GM12878 (cell line): ENCODE results near the gene PITPNC1. TPM values are rescaled to one million over a fixed set of nuclear protein-coding genes. Genes with fewer than 3 reads are reported as not detected.

Experiments used
- ATAC-seq: fragments of 200-7000 bp; cut with Tn5 transposase; 3 replicates; pipeline ENCODE4 v1.9.1; 2020; ENCODE audit warnings: mild to moderate bottlenecking, moderate library complexity
- BruUV-seq: library from RNA; stranded (reverse); fragments of 400-500 nt; replicated peaks from 2 replicates; lab custom pipeline; 2021; lab: Mats Ljungman, UMichigan
- CTCF ChIA-PET: fragments of 300-600 bp; sonication (Branson Sonifier 250); formaldehyde crosslinking; extraction: SDS; loops from one replicate; lab custom pipeline; 2021; ENCODE audit warnings: inconsistent platforms; lab: Yijun Ruan, JAX
- POLR2A ChIA-PET: fragments of 350-600 bp; formaldehyde crosslinking; extraction: SDS; loops from one replicate; lab custom pipeline; 2021; ENCODE audit warnings: inconsistent platforms; lab: Charles Lee
- RAD21 ChIA-PET: fragments of 300-600 bp; sonication (Branson Sonifier 250); formaldehyde crosslinking; loops from one replicate; lab custom pipeline; 2023; ENCODE audit warnings: antibody characterized with exemption; ENCODE audit not compliant: unreplicated experiment; lab: Charles Lee
- SMC1A ChIA-PET: fragments of 300-600 bp; sonication (Branson Sonifier 250); formaldehyde crosslinking; loops from one replicate; lab custom pipeline; 2023; ENCODE audit not compliant: unreplicated experiment, uncharacterized antibody; lab: Charles Lee
- DNase-seq: peaks from one replicate; pipeline ENCODE4 v3.0.0-alpha.2; 2011; ENCODE audit warnings: low read depth, low spot score
- FAIRE-seq: peaks from 3 replicates; lab custom pipeline; 2011; peaks lifted over from hg19 to GRCh38; lab: Jason Lieb, UNC
- H2AFZ ChIP-seq: 2 replicates; pipeline ENCODE4 v1.6.0; 2011; ENCODE audit warnings: low read depth, low read length, control low read depth; ENCODE audit not compliant: control insufficient read depth
- H3K27ac ChIP-seq: 2 replicates; pipeline ENCODE4 v1.5.1; 2011; ENCODE audit warnings: control low read depth; ENCODE audit not compliant: control insufficient read depth, insufficient read depth
- H3K27me3 ChIP-seq, 2 experiments: replicated peaks in 1 of 2; 2 replicates each; pipeline versions ENCODE4 v1.6.0 to v1.6.1; 2011; ENCODE audit warnings: low read length in 1 of 2; ENCODE audit not compliant: control insufficient read depth in 2 of 2, insufficient read depth in 2 of 2
- H3K36me3 ChIP-seq, 2 experiments: 2 replicates each; pipeline ENCODE4 v1.5.1; 2011; ENCODE audit warnings: low read length in 1 of 2; ENCODE audit not compliant: control insufficient read depth in 2 of 2, insufficient read depth in 2 of 2
- H3K4me1 ChIP-seq: 2 replicates; pipeline ENCODE4 v1.6.1; 2011; ENCODE audit warnings: mild to moderate bottlenecking, low read length, moderate library complexity, mixed read lengths; ENCODE audit not compliant: control insufficient read depth, insufficient read depth
- H3K4me2 ChIP-seq: 2 replicates; pipeline ENCODE4 v1.6.0; 2011; ENCODE audit warnings: control low read depth; ENCODE audit not compliant: control insufficient read depth, insufficient read depth
- H3K4me3 ChIP-seq: fragments of 200-600 bp; sonication (generic); 2 replicates; pipeline ENCODE4 v1.5.1; 2016
- H3K79me2 ChIP-seq: 2 replicates; pipeline ENCODE4 v1.6.0; 2011; ENCODE audit warnings: low read length; ENCODE audit not compliant: control insufficient read depth, insufficient read depth
- H3K9ac ChIP-seq: 2 replicates; pipeline ENCODE4 v1.8.0; 2011; ENCODE audit warnings: low read length, control low read depth, mixed read lengths; ENCODE audit not compliant: control insufficient read depth, insufficient read depth
- H3K9me3 ChIP-seq: replicated peaks from 3 replicates; pipeline ENCODE4 v1.5.1; 2011; ENCODE audit warnings: mild to moderate bottlenecking, low read length; ENCODE audit not compliant: control insufficient read depth, insufficient read depth
- H4K20me1 ChIP-seq: 2 replicates; pipeline ENCODE4 v1.6.0; 2011; ENCODE audit not compliant: control insufficient read depth, insufficient read depth
- HDGF ChIP-seq: fragments of 450-650 bp; IDR thresholded peaks from 2 replicates; pipeline ENCODE4 v1.6.1; 2016; ENCODE audit warnings: antibody characterized with exemption
- MLLT1 ChIP-seq: fragments of 450-650 bp; IDR thresholded peaks from 2 replicates; pipeline ENCODE4 v1.6.1; 2016; ENCODE audit warnings: mild to moderate bottlenecking
- MXI1 ChIP-seq: fragments of 150-350 bp; IDR thresholded peaks from 2 replicates; pipeline ENCODE4 v1.6.1; 2011; ENCODE audit warnings: low read depth, mild to moderate bottlenecking, inconsistent platforms, low read length, improper control_type of control experiment
- WGBS: methylation state at CpG from one replicate; pipeline ENCODE4 v1.1.6; 2016; ENCODE audit warnings: low lambda C conversion rate; ENCODE audit not compliant: insufficient replicate concordance, insufficient coverage; ENCODE audit errors: missing lambda C conversion rate; 5-methylcytosine and 5-hydroxymethylcytosine counted together
- in situ Hi-C: fragments of 300-500 bp; cut with MboI; formaldehyde crosslinking; loops from 9 replicates; pipeline ENCODE4 v1.14.3; 2018; ENCODE audit warnings: mixed read lengths
- intact Hi-C: fragments of 100-400 bp; cut with micrococcal nuclease; formaldehyde crosslinking; loops from one replicate; pipeline ENCODE4 v1.14.2; 2022; ENCODE audit not compliant: unreplicated experiment
- polyA plus RNA-seq, 11 experiments: library from polyadenylated mRNA; depleted of rRNA in 4 of 11; unstranded in 6 of 11; stranded (reverse) in 5 of 11; fragments of >200 nt; fragmentation: Nextera tagmentation in 4 of 11; fragmentation: Illumina TruSeq in 1 of 11; extraction: Ambion mirVana in 4 of 11; extraction: Trizol in 1 of 11; gene quantifications; 1 replicate in 1 of 11; 2 replicates in 10 of 11; pipeline versions ENCODE4 v1.2.1 to v1.2.3, GENCODE V29; 2011 to 2016; ENCODE audit warnings: inconsistent platforms in 2 of 11, missing spikeins in 2 of 11, low read depth in 1 of 11
- total RNA-seq, 4 experiments: library from RNA; depleted of rRNA in 3 of 4; stranded (reverse); fragments of >200 nt in 3 of 4; fragmentation: Illumina TruSeq in 1 of 4; extraction: Trizol in 1 of 4; gene quantifications; 2 replicates each; pipeline versions ENCODE4 v1.2.1 to v1.2.3, GENCODE V29; 2013 to 2021

The PITPNC1 gene
- total and polyA plus RNA-seq, 10 of the 15 experiments (the other 5 are each of a cell fraction or from before 2014, with no cell fraction given) = 12.2 to 62.4 (median 47.3) TPM

- H3K27me3 ChIP-seq = no peaks in the 10 kb centered on the region
- H3K4me2 ChIP-seq = peak overlapping the region; percentile 92
- WGBS = 49% methylated on average over 8 of the region's 8 CpGs
- in situ Hi-C loops = loop anchor here (5.0 kb wide), 3 partner anchors 223 to 308 kb away; no protein-coding TSS in a partner anchor
- peak overlapping the region; percentile 85; the same call in 1 of the 2 replicates for H3K9ac ChIP-seq
- intact Hi-C loops = loop anchor here (1.0 to 10.0 kb wide), 7 partner anchors 11 to 664 kb away; partner anchors contain the start of gene NOL11
- DNase-seq = no peak
- peak overlapping the region; percentile 57 for H3K27ac ChIP-seq
- ChIA-PET CTCF (interaction anchor here (0.8 to 19.8 kb wide), 38 partner anchors 9 to 338 kb away, joined by 3 to 291 read pairs (median 4); no protein-coding TSS in a partner anchor), POLR2A (interaction anchor here (0.5 to 2.0 kb wide), 9 partner anchors 10 to 1009 kb away, joined by 3 to 6 read pairs (median 5); no protein-coding TSS in a partner anchor), RAD21 (interaction anchor here (0.7 to 8.2 kb wide), 26 partner anchors 10 to 436 kb away, joined by 3 to 74 read pairs (median 4); partner anchors contain the start of gene PSMD12), SMC1A (interaction anchor here (0.6 to 6.2 kb wide), 34 partner anchors 8 to 310 kb away, joined by 3 to 100 read pairs (median 4); partner anchors contain the start of gene PSMD12)
- H3K4me3 ChIP-seq = peak overlapping the region; percentile 88
- H4K20me1 ChIP-seq = no peaks in the 10 kb centered on the region
- no peaks in the 10 kb centered on the region; the same call in 1 of the 2 replicates for H3K4me1 ChIP-seq
- H3K9me3 ChIP-seq = no peaks in the 10 kb centered on the region
- no peak overlapping the region; the same call in 1 of the 2 replicates for H2AFZ ChIP-seq
- 0 out of 2 replicates have a peak, but pooled peaks have one; percentile 42 for TF ChIP-seq HDGF
- TF ChIP-seq MLLT1 = peak; percentile 11; the same call in 1 of the 2 replicates
- TF ChIP-seq MXI1 = no peak
- peaks cover 0 to 5% of the 10 kb centered on the region in 2 experiments; a peak in 2 of 4 replicates for H3K36me3 ChIP-seq
- BruUV-seq = no TSS peak
- peak; percentile 75 for FAIRE-seq
- no peak for ATAC-seq
- peaks cover 63% of the 10 kb centered on the region for H3K79me2 ChIP-seq
Measured at GRCh38 chr17:67379251-67379630, 2.2 kb downstream of the PITPNC1 start.
